Measurements from ENCODE around the gene SCAMP2.

The SCAMP2 gene

GRCh38 chr15:74795966-74796625, 77.1 kb downstream of the SCAMP2 start:
- peaks cover 8% of the 10 kb centered on the region; the same call in 1 of the 2 replicates for H4K20me1 ChIP-seq (ENCODE audit: insufficient read depth)
- no peaks in the 10 kb centered on the region for H3K27me3 ChIP-seq (ENCODE audit: insufficient read depth, low read depth)
- no peak for TF ChIP-seq CTCF (conservative IDR thresholded peaks at IDR 0.05; ENCODE audit: low read depth, low read length)
- no peak overlapping the region for H3K27ac ChIP-seq
- no peak overlapping the region for H3K4me2 ChIP-seq
- H3K9ac ChIP-seq = no peak overlapping the region
- no peak overlapping the region for H3K4me3 ChIP-seq (IDR thresholded peaks at IDR 0.05; ENCODE audit: insufficient read depth, low read depth, low read length)
- peaks cover 61% of the 10 kb centered on the region for H3K79me2 ChIP-seq (ENCODE audit: insufficient read depth, low read depth)
- H3K4me1 ChIP-seq (ENCODE audit: low read depth, poor library complexity, severe bottlenecking) = peaks cover 51% of the 10 kb centered on the region
- no peak overlapping the region for H2AFZ ChIP-seq (ENCODE audit: low read depth)
- H3K36me3 ChIP-seq (ENCODE audit: insufficient read depth) = no peaks in the 10 kb centered on the region

- no peak for TF ChIP-seq CTCF (conservative IDR thresholded peaks at IDR 0.05; ENCODE audit: low read depth, low read length)
- H3K9ac ChIP-seq = no peak overlapping the region
- H3K27ac ChIP-seq = no peak overlapping the region
- H3K4me1 ChIP-seq (ENCODE audit: low read depth, poor library complexity, severe bottlenecking) = peaks cover 55% of the 10 kb centered on the region
- no peaks in the 10 kb centered on the region for H3K36me3 ChIP-seq (ENCODE audit: insufficient read depth)
- H3K4me2 ChIP-seq = no peak overlapping the region
- H4K20me1 ChIP-seq (ENCODE audit: insufficient read depth) = peaks cover 10% of the 10 kb centered on the region; the same call in 1 of the 2 replicates
- H3K4me3 ChIP-seq (IDR thresholded peaks at IDR 0.05; ENCODE audit: insufficient read depth, low read depth, low read length) = no peak overlapping the region
- H3K79me2 ChIP-seq (ENCODE audit: insufficient read depth, low read depth) = peaks cover 72% of the 10 kb centered on the region
- no peak overlapping the region for H2AFZ ChIP-seq (ENCODE audit: low read depth)
- H3K27me3 ChIP-seq (ENCODE audit: insufficient read depth, low read depth) = no peaks in the 10 kb centered on the region
Measured at GRCh38 chr15:74794970-74795349, 78.2 kb downstream of the SCAMP2 start.

- H3K36me3 ChIP-seq (ENCODE audit: insufficient read depth) = no peaks in the 10 kb centered on the region
- H3K9ac ChIP-seq = no peak overlapping the region
- TF ChIP-seq CTCF (conservative IDR thresholded peaks at IDR 0.05; ENCODE audit: low read depth, low read length) = no peak
- H3K4me3 ChIP-seq (IDR thresholded peaks at IDR 0.05; ENCODE audit: insufficient read depth, low read depth, low read length) = no peak overlapping the region
- no peak overlapping the region for H2AFZ ChIP-seq (ENCODE audit: low read depth)
- H3K4me2 ChIP-seq = no peak overlapping the region
- H3K27me3 ChIP-seq (ENCODE audit: insufficient read depth, low read depth) = no peaks in the 10 kb centered on the region
- peaks cover 77% of the 10 kb centered on the region for H3K79me2 ChIP-seq (ENCODE audit: insufficient read depth, low read depth)
- H3K4me1 ChIP-seq (ENCODE audit: low read depth, poor library complexity, severe bottlenecking) = peaks cover 55% of the 10 kb centered on the region
- no peak overlapping the region for H3K27ac ChIP-seq
- peaks cover 10% of the 10 kb centered on the region; the same call in 1 of the 2 replicates for H4K20me1 ChIP-seq (ENCODE audit: insufficient read depth)
Measured at GRCh38 chr15:74794248-74794969, 78.8 kb downstream of the SCAMP2 start.
